CD4-positive, alpha-beta T cell treated with Interleukin-12 subunit alpha and Interleukin-12 subunit beta, for 1 hour (primary cell): ENCODE results near the gene CEP41.

Experiments used
- DNase-seq: peaks from one replicate; pipeline ENCODE4 v3.0.0-alpha.2; 2020

CEP41 gene, protein sequence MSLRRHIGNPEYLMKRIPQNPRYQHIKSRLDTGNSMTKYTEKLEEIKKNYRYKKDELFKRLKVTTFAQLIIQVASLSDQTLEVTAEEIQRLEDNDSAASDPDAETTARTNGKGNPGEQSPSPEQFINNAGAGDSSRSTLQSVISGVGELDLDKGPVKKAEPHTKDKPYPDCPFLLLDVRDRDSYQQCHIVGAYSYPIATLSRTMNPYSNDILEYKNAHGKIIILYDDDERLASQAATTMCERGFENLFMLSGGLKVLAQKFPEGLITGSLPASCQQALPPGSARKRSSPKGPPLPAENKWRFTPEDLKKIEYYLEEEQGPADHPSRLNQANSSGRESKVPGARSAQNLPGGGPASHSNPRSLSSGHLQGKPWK

DNA sequence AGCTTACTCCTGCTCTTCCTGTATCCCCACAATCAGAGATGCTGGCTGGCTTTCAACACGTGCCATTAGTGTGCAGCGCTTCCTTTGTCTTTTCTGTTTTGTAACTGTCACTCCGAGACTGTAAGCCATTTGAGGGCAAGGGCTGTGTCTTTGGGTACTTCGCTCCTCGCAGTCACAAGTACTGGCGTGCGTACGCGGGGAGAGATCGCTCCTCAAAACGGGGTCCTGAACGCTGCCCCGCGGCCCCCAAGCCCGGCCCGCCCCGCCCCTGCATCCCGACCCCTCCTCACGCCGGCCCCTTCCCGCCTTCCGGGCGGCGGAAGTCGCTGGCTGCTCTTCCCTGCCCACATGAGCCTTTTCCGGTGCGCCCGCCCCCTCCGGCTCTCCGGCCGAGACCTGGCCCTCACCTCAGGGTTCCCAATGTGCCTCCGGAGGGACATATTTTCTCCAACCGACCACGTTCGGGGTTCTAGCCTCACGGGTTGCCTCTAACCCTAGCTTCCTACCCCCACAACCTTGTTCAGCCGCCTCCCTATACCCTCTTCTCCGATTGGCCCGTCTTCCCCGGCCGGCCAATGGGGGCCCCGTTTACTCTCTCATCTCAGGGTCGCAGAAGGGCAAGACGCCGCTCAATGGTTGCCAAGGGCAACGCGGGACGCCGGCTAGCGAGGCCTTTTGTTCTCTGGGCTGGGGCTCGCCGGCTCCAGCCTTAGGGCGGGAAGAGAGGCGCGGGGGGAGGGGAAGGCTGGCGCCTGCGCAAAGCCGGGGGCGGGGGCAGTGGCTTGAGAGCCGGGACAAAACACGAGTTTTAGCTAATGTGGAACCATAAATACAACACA, at the start of gene CEP41:
Gene CEP41, minus strand, starts transcription at position 490 of the 839 bp plus-strand sequence. Its CDS starts 50 bp downstream, at position 440.
- peak; percentile 93 for DNase-seq

DNA sequence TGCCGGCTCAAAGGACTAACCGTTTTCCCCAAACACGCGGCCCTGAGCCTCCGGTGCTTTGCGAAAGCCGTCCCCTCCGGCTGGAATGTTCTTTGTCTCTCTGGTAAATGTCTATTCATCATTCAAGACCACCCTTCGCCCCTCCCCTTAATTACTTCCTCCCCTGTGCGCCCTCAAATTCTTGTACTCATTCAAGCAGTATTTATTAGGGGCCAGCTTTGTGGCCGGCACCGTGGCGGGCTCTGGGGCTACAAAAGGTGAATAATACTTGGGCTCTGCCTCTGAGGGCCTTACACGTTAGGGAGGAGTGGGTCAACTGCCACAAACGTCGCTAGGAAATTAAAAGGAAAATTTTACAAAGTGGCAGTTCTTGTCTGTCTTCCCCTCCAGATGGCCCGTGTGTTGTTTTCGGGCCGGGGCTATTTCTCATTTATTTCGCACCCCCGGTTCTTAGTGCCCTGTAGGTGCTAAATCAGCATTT, 49.5 kb upstream of the CEP41 start:
- DNase-seq: no peak

DNA sequence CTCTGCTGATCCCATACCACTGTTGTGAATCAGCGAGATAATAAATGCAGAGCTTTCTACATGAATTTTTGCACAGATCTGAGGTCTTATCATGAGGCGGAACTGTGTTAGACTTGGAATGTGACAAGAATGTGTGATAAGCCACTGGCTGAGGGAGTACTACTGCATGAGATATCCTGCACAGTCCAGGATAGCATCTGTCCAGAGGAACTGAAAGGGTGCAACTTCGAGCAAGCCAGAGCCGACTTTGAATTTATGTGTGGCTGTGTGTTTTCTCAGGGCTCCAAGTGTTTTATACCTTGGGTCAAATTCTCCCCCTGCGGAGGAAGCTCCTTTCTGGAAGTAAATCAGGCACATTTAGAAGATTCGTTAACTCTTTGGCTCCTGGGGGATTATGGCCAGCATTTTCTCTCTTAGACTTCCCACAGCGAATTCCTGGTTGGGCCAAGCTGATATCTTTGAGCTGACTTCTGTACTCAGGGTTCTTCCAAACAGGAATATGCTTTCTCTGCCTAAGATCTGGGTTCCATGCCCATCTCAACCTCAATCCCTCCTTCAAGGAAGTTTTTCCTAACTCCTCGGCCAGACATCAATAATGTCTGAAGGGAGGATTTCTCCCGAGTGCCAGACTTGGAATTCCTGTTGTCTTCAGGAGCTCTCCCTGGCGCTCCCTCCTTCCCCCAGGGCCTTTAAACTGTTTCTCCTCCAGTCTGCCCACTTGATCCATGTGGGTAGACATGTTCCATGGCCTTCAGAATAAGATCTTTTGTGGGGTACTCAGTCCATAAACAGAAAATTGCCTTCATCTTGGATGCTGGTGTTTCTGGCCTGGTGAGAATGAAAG, 48.5 kb upstream of the CEP41 start:
- DNase-seq: no peak

DNA sequence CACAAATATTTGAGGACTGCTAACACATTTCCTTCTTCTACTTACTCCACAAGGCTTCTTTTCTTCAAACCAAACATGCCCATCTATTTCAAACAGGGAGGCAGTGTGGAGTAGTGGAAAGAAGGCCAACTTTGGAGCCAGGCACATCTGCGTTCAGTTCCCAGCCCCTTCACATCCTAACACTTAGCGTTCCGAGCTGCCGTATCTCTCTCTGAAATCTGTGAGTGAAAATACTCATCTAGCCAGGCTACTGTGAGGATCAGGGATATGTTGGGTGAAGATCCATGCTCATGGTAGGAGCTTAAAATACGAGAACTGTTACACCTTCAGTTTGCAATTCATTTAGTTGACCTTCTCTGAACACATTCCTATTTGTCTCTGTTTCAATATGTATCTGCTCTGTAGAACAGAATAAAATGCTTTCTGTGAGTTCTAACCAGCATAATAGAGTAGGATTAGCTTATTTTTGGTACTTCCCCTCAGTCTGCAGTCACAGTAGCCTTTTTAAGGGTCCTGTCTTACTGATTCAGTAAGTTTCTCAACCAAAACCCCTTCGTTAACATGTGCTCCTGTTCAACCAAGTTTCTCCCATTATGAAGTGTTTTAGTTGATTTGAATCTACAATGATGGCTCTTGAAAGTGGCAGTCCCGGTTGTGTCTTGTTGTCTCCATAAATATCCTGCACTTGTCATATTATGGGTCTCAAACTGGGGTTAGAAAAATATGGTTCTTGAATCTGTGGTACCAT, 47.8 kb upstream of the CEP41 start:
- DNase-seq: no peak

DNA sequence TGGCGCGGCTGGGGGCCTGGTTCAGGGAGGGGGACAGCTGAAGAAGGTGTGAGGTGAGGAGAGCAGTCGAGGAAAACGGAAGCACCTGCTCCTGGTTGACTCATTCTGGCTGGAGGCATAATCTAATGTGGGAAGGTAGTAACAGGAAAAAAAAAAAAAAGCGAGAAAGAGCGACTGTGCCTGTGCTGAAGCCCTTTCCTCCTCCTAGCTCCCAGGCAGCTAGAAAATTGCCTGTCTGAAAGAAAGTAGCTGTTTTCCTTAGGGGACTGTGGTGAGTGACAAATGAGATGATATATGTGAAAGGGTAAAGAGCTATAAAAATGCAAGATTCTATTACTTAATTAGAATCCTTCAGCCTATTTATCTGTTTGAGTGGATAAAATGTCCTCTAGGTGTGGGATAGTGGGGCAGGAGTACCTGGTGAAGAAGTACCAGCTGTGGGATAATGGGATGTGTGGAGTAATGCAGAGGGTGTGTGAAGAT, 46.2 kb upstream of the CEP41 start:
- no peak for DNase-seq

DNA sequence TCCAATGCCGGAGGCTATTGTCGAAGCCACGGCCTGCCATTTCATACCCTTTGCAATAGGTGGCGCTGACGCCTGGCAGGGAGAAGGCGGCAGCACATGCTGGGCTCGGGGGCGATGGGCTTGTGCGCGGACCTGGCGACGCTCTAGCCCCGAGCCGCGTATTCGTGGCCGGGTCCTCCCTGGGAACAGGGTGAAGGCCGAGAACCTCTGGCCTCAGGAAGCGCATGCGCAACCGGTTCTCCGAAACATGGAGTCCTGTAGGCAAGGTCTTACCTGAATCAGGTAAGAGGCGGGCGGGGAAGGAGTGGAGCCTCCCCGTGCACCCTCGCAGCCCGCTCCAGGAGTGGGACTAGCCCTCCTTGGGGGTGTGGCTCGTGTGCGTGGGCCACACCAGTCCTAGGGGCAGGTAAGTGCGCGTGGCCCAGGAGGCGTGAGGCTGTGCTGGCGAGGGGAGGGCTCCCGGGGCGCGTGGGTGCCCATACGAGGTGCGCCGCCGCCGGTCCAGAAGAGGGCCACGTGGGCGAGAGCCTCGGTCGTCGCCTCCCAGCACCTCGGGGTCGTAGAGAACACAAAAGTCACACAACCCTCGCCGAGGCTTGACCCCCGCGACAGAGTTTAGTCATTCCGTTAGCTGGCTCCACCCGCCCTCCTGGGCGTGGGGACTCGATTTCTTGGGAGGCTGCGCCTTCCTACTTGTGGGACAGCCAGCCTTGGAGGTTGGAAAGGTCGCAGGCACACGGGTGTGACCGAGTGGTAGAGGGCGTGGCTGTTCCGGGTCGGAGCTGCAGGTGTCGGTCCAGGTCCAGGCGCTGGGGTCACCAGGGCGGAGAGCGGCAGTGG, 45.5 kb upstream of the CEP41 start:
- DNase-seq: peak; percentile 65

DNA sequence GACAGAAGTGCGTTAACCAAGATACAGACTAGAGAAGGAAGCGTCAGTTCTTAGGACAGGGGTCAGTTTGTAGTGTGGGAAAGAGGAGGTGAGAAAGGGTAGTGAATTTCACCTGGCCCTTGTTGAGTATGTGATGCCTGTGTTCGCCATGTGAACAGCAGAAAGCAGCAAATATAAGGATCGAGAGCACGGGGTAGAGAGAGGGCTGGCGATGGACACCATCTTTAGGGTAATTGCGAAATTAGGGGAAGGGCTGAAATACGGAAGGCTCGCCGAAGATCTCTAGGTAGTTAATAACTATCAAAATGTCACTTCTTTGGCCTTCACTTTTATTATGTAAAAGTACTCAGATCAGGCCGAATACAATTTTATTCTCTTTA, 44.9 kb upstream of the CEP41 start:
- DNase-seq: no peak

DNA sequence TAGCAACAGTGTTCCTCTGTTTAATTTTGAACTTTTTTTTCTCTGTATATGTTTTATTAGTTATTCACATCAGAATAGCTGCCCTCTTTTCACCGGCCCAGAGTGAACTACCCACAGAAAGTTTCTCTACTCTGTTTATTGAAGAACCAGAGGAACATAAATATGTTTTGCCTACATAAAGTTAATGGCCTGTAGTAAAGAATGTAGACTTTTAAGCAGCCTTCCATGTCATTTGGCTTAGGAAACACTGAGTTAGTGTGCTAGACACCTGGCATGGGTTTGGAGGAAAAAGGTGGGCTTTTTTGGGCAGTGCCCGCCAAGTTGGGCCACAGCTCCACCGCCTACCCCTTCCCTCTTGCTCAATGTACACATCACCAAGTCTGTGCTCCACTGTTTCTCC, 42.2 kb upstream of the CEP41 start:
- no peak for DNase-seq

DNA sequence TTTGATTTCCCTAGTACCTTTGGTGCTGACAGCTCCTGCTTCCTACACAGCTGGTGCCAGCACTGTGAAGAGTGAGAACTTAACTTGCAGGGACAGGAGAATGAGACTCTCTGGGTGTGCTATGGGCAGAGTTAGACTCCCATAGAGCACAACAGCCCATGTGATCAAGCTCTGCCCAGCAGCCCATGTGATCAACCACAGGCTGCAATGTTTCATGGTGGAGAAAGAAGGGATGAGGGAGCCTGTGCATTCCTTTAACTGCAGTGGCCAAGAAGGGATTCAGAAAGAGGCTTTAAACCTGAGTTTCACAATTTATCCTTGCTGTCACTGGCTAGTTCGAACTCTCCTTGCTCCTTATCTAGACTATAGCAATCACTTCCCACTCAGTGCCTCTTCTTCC, 41.1 kb upstream of the CEP41 start:
- no peak for DNase-seq

DNA sequence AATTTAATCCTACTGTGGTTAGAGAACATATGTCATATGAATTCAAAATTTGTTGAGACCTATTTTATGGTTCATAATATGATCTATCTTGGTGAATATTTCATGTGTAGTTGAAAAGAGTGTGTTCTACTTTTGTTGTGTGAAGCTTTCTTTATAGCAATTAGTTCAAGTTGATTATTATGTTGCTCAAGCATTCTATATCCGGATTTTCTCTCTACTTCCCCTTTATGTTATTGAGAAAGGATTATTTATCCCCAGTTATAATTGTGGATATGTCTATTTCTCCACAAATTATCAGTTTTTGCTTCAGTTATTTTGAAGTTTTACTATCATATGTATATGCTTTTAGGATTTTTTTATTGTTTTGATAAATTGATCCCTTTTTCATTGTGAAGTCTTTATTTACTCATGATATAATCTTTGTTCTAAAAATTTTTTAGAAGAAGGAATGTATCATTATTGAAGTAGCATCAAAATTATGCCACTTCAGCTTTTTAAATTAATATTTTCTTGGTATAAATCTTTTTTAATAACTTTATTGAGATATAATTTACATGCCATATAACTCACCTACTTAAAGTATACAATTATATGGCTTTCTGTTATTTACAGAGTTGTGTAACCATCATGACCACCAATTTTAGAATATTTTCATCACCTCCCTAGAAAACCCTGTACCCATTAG, 39.0 kb upstream of the CEP41 start:
- no peak for DNase-seq

DNA sequence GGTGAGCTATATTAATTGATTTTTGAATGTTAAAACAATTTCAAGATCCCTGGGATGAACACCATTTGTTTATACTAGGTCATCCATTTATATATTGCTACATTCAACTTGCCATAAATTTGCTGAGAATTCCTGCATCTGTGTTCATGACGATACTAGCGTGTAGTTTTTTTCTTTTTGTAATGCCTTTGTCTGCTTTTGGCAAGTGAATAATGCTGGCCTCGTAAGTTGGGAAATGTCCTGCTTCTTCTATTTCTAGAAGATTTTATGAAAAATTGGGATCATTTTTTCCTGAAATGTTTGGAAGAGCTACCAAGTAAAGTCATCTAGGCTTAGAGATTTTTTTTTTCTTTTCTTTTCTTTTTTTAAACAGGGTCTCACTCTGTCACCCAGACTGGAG, 38.2 kb upstream of the CEP41 start:
- no peak for DNase-seq

DNA sequence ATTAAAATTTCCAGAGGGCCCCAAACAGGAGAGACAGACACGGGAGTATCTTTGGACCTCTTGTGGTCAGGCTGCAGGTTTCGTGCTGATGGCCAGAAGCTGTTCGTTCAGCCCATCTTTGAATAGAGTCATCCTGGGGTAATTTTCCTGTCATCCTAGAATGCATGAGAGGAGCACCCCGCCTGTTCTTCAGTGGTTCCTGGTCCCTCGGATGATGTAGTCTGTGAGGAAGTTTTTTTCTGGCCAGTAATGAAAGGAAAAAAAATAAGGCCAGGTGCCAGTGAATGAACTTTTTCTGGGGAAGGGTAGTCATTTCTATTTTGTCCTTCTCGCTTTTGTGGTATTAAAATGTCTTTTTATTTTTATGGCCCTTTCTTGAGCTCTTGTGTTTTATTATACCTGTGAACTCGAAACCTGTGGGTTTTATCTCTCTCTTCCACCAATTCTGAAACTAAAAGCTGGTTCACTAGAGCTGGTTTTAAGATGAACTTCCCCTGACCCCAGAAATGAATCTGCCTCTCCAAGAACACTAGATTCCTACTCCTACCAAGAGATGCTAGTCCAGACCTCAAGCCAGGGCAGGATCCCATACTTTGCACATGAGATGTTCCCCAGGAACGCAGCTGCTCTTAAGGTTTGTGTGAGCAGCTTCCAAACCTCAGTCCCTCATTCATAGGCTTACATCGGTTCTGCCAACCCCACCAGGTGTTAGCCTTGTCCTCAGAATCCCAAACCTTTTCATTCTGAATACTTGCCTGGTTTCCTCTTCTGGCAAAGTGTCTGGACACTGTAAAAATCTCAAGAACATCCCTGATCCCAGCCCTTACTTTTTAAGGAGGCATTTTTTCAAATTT, 35.7 kb upstream of the CEP41 start:
- no peak for DNase-seq

DNA sequence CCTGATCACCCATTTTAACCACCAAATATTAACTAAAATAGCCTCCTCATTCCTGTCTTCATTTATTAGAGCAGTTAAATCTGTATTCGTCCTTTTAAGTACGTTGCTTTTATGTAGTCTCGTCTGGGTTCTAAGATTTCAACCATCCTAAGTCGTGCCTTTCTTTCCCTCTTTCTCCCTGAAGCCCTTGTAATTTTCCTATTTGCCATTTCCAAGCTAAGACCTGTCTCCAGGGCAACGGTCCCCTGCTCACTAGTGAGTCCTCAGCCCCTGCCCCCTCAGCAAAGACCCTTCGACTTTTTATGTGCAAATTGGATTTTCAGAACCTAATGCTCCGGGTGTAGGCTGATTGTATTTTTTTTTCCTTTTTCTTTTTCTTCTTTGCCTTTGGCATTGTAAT, 35.0 kb upstream of the CEP41 start:
- DNase-seq: no peak

DNA sequence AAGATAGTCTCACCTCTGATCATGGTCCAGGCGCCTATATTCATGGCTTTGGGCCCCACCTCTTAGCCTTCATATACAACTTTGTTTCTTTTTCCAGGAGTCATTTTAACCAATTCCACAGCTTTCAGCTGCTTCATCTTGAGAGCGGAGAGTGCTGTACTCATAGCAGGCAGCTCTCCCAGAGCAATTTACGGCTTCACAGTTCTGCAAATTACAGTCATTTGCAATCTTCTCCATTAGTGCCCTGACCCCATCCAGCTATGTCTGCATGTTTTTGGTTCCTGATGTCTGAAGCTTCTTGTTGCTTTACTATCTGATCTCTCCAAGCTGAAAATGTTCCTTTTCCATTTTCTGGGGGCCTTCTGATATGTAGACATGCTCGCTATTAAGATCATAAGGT, 33.1 kb upstream of the CEP41 start:
- DNase-seq: no peak

DNA sequence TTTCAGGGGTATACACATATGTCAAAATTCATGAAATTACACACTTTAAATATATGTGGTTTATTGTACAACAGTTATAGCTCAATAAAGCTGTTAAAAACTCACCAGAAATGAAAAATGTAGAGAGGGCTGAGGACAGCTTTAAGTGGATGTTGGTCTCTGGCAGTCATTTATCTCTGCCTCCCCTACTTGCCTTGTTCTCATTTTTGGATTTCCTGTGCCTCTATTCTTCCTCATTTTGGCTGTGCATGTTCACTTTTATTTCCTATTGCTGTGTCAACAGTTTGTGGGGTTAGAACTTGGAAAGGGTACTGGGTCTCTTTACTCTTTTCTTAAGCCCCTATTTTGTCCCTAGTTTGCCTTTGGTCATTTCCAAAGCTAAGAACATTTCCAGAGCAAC, 32.5 kb upstream of the CEP41 start:
- DNase-seq: no peak

DNA sequence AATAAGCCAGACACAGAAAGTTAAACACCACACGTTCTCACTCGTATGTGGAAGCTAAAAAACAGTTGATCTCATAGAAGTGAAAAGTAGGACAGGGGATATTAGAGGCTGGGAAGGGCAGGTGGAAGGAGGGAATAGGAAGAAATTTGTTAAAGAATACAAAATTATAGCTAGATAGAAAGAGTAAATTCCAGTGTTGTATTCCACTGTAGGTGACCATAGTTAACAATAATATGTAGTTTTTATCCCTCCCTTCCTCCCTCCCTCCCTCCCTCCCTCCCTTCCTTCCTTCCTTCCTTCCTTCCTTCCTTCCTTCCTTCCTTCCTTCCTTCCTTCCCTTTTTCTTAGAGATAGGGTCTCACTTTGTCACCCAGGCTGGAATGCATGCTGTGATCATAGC, 31.2 kb upstream of the CEP41 start:
- no peak for DNase-seq

DNA sequence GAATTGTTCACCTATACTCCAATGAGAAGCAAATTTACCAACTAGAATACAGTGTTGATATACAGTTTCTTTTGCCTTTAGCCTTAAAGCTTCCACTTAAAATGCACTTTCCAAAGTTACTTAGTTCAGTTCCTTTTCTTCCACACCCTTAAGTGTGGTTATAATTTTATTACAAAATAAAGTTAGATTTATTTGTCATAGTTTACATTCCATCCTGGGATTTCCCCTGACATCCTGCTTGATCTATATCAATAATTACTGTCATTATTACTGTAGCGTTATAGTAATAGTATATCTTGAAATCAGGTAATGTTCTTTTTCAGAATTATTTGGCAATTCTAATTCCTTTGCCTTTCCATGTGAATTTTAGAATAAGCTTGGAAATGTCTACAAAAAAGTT, 27.8 kb upstream of the CEP41 start:
- DNase-seq: no peak

DNA sequence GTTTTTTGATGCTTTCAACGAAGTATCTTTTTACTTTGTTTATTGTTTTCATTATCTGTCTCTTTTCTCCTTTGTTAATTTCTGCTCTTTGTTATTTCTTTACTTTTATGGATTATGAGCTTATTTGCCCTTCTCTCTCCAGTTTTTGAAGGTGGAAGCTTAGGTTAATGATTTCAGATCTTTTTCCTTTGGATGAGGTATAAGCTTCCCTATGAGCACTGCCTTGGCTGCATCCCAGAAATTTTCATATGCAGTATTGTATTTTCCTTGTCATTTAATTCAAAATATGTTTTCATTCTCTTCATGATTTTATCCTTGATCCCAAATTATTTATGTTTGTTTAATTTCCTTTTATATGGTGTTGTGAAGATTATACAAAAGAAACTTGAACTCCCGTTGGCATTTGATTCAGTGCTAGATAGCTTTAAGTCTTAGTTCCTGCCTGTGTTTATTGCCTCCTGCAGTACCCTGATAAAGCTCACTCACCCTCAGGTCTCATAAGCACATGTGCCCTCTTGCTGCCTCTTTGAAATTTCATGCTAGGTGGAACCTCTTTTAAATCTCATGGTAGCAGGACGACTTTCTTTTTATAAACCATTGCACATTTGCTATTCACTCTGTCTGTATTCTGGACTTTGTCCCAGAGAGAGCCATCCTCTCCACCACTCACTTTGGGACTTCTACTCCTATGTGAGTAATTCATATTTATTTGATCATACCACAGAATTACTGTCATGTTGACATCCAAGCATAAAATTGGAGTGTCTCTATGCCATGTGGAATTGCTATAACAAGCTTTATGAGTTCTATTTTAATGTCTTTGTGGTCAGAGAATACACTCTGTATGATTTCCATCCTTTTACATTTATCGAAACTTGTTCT, 23.0 kb upstream of the CEP41 start:
- DNase-seq: no peak

DNA sequence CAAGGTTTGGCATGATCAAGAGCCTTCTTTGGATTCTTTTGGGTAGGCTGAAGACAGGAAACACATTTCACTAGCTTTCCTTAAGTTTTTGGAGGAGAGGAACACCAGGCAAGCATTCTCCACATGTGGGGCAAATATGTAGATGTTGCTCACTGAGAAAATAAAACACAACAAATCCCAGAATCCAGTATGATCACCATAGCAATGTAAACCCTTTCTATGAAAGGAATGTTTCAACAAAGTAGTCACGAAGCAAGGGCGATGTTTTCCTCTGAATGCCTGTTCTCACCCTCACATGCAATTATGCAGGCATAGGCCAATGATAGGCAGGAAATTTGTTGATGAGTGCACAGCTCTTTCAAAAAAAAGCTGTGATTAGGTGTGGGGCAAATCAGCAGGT, 20.5 kb upstream of the CEP41 start:
- no peak for DNase-seq
